GM20431 (cell line): Measurements from ENCODE around the gene ENOX1.

ENCODE experiments used
- in situ Hi-C: fragments of 300-500 bp; cut with MseI, MboI; formaldehyde crosslinking; loops from one replicate; pipeline ENCODE4 v1.15.0; 2020; ENCODE audit warnings: low sequenced_read_pairs; ENCODE audit not compliant: unreplicated experiment

The ENOX1 gene

GRCh38 chr13:43629691-43630480 lies 156.9 kb downstream of the ENOX1 start:
- in situ Hi-C loops, result no loop called here

GRCh38 chr13:43626994-43627393 lies 159.8 kb downstream of the ENOX1 start:
- in situ Hi-C loops, result no loop called here

- in situ Hi-C loops, result no loop called here
These were observed 172.7 kb downstream of the ENOX1 start for GRCh38 chr13:43614063-43614462.

GRCh38 chr13:43611281-43612273 lies 175.2 kb downstream of the ENOX1 start:
- in situ Hi-C loops, result no loop called here

- in situ Hi-C loops, result no loop called here
These were observed 178.2 kb downstream of the ENOX1 start for GRCh38 chr13:43608400-43609137.

GRCh38 chr13:43597599-43597945 lies 189.2 kb downstream of the ENOX1 start:
- in situ Hi-C loops, result no loop called here

GRCh38 chr13:43596924-43597598 lies 189.7 kb downstream of the ENOX1 start:
- in situ Hi-C loops, result no loop called here

- in situ Hi-C loops, result no loop called here
These were observed 190.8 kb downstream of the ENOX1 start for GRCh38 chr13:43596006-43596405.

- in situ Hi-C loops, result no loop called here
These were observed 199.4 kb downstream of the ENOX1 start for GRCh38 chr13:43587376-43587775.

GRCh38 chr13:43584751-43585150 lies 202.0 kb downstream of the ENOX1 start:
- in situ Hi-C loops, result no loop called here

GRCh38 chr13:43583321-43583720 lies 203.5 kb downstream of the ENOX1 start:
- in situ Hi-C loops, result no loop called here

GRCh38 chr13:43580280-43580679 lies 206.5 kb downstream of the ENOX1 start:
- in situ Hi-C loops, result no loop called here

- in situ Hi-C loops, result no loop called here
These were observed 207.5 kb downstream of the ENOX1 start for GRCh38 chr13:43579321-43579720.

GRCh38 chr13:43574605-43575004 lies 212.2 kb downstream of the ENOX1 start:
- in situ Hi-C loops, result no loop called here

- in situ Hi-C loops, result no loop called here
These were observed 212.8 kb downstream of the ENOX1 start for GRCh38 chr13:43573802-43574514.

- in situ Hi-C loops, result no loop called here
These were observed 213.4 kb downstream of the ENOX1 start for GRCh38 chr13:43573361-43573740.

GRCh38 chr13:43572656-43573360 lies 214.0 kb downstream of the ENOX1 start:
- in situ Hi-C loops, result no loop called here

GRCh38 chr13:43569658-43570057 lies 217.1 kb downstream of the ENOX1 start:
- in situ Hi-C loops, result no loop called here

GRCh38 chr13:43567608-43568007 lies 219.2 kb downstream of the ENOX1 start:
- in situ Hi-C loops, result no loop called here
